C1 segment of cervical spinal cord (tissue), 14 donors: Measurements from ENCODE around the gene ENTREP3.

Experiments
- DNase-seq, 14 donors: peaks; one replicate each; lab custom pipeline; 2025; lab: John Stamatoyannopoulos, UW

ENTREP3 gene

GRCh38 chr1:155278689-155279160 is 23.4 kb upstream of the ENTREP3 start:
- DNase-seq = peak in 1 of 14 donors; percentile 8

GRCh38 chr1:155277902-155278688 is 22.8 kb upstream of the ENTREP3 start:
- peak in 5 of 14 donors; percentile 19 to 75 (median 37) for DNase-seq

GRCh38 chr1:155277070-155277901 is 22.0 kb upstream of the ENTREP3 start, which contains the start of gene HCN3:
Gene HCN3, plus strand, starts transcription at chr1:155277463. Its CDS starts 128 bp downstream, at chr1:155277591.
- peak; percentile 42 to 94 (median 90) for DNase-seq

GRCh38 chr1:155273343-155274245 is 18.3 kb upstream of the ENTREP3 start, which contains the start of gene CLK2:
Gene CLK2, minus strand, starts transcription at chr1:155273504. Its CDS starts 2,527 bp downstream, at chr1:155270977.
- peak; percentile 41 to 94 (median 83) for DNase-seq

- peak in 1 of 14 donors; percentile 69 for DNase-seq
These were observed 17.4 kb upstream of the ENTREP3 start for GRCh38 chr1:155272466-155273342.

GRCh38 chr1:155269381-155269780 is 14.1 kb upstream of the ENTREP3 start:
- DNase-seq = no peak

- DNase-seq = no peak
These were observed 13.3 kb upstream of the ENTREP3 start for GRCh38 chr1:155268630-155269029.

- DNase-seq = no peak
These were observed 12.1 kb upstream of the ENTREP3 start for GRCh38 chr1:155267373-155267772.

- DNase-seq = no peak
These were observed 11.3 kb upstream of the ENTREP3 start for GRCh38 chr1:155266553-155266952.

- no peak for DNase-seq
These were observed 7.8 kb upstream of the ENTREP3 start for GRCh38 chr1:155263067-155263466.

- peak; percentile 67 to 99 (median 95) for DNase-seq
These were observed 6.8 kb upstream of the ENTREP3 start, which contains the start of gene SCAMP3 for GRCh38 chr1:155261852-155262673. Gene SCAMP3, minus strand, starts transcription at chr1:155262360. Its CDS starts 209 bp downstream, at chr1:155262151.

GRCh38 chr1:155261493-155261851 is 6.2 kb upstream of the ENTREP3 start:
- DNase-seq = no peak

GRCh38 chr1:155260276-155260675 is 5.0 kb upstream of the ENTREP3 start:
- no peak for DNase-seq

- peak in 1 of 14 donors; percentile 9 for DNase-seq
These were observed 972 bp upstream of the ENTREP3 start for GRCh38 chr1:155256058-155256852.

GRCh38 chr1:155254714-155255242 is 505 bp downstream of the ENTREP3 start:
- DNase-seq = peak in 8 of 14 donors; percentile 43 to 66 (median 56)

- DNase-seq = peak in 2 of 14 donors; percentile 32 to 36
These were observed 1.0 kb downstream of the ENTREP3 start for GRCh38 chr1:155254228-155254713.

- no peak for DNase-seq
These were observed 1.5 kb downstream of the ENTREP3 start for GRCh38 chr1:155253797-155254196.

- no peak for DNase-seq
These were observed 2.1 kb downstream of the ENTREP3 start for GRCh38 chr1:155253208-155253607.
